Tibial nerve (tissue), 4 donors: Measurements from ENCODE around the gene B3GALT6.

Experiments
- CTCF ChIP-seq, 5 experiments: fragments of 200-600 bp in 3 of 5; fragments of 450-650 bp in 2 of 5; sonication (generic) in 3 of 5; IDR thresholded peaks; one replicate each; pipeline ENCODE4 v1.5.1; 2016 to 2019; ENCODE audit warnings: antibody characterized with exemption in 5 of 5, mild to moderate bottlenecking in 3 of 5, moderate library complexity in 2 of 5
- EP300 ChIP-seq, 2 donors: sonication (generic); formaldehyde crosslinking; IDR thresholded peaks; one replicate each; pipeline ENCODE4 v1.6.1; 2017; ENCODE audit warnings: antibody characterized with exemption in 2 of 2, mild to moderate bottlenecking in 1 of 2
- POLR2A ChIP-seq, 2 donors: fragments of 450-650 bp; IDR thresholded peaks; one replicate each; pipeline ENCODE4 v1.6.1; 2017; ENCODE audit warnings: antibody characterized with exemption in 2 of 2, mild to moderate bottlenecking in 2 of 2, moderate library complexity in 2 of 2

- TF ChIP-seq CTCF (IDR thresholded peaks at IDR 0.05) (no peak), EP300 (IDR thresholded peaks at IDR 0.05) (no peak), POLR2A (IDR thresholded peaks at IDR 0.05) (no peak)
Observed at GRCh38 chr1:1236945-1237873, 5.2 kb downstream of the B3GALT6 start.
